Eye (tissue), 1 donor: ENCODE measurements around the gene GATC.

Source experiments
- DNase-seq: peaks from one replicate; pipeline ENCODE4 v3.0.0-alpha.2; 2015

GATC gene

GRCh38 chr12:120498870-120499515 lies 52.7 kb downstream of the GATC start:
- no peak for DNase-seq

- DNase-seq: no peak
Observed at GRCh38 chr12:120500581-120500980, 54.3 kb downstream of the GATC start.

DNA sequence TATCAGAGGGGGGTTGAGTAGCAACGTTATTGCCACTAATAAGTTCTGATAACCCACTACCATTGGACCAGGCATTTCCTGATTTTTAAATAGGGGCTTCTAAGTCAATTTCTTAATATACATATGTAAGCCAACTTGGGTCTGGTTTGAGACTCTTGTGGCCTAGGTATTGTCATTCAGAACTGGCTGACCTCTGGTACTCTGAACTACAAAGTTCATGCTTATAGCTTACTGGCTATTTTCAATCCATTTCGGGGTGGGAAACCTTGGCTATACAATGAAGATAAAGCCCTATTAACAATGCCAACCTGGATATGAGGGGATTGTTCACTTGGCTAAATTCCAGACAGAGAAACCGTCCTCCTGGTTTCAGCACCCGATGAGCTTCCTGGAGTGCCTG lies 58.3 kb downstream of the GATC start:
- DNase-seq: no peak

GRCh38 chr12:120508537-120508936 lies 62.3 kb downstream of the GATC start:
- DNase-seq: no peak
